Activated CD8-positive, alpha-beta T cell treated with anti-CD3 and anti-CD28 coated beads for 36 hours (primary cell): ENCODE data around the gene NADK2. TPM values are rescaled to one million over a fixed set of nuclear protein-coding genes. Genes with fewer than 3 reads are reported as not detected.

ENCODE experiments used
- ATAC-seq: fragments of 200-7000 bp; cut with Tn5 transposase; one replicate; pipeline ENCODE4 v1.10.0; 2021; ENCODE audit warnings: mild to moderate bottlenecking, moderate library complexity
- CTCF ChIA-PET: fragments of 350-600 bp; sonication (Branson Sonifier 250); formaldehyde crosslinking; loops from one replicate; lab custom pipeline; 2021; ENCODE audit warnings: antibody characterized with exemption; lab: Charles Lee
- POLR2A ChIA-PET: fragments of 350-600 bp; sonication (Branson Sonifier 250); formaldehyde crosslinking; loops from one replicate; lab custom pipeline; 2021; ENCODE audit warnings: antibody characterized with exemption; lab: Charles Lee
- DNase-seq: peaks from one replicate; pipeline ENCODE4 v3.0.0-alpha.2; 2020
- H3K27ac Mint-ChIP-seq: one replicate; pipeline ENCODE4 v1.8.0; 2021; ENCODE audit warnings: mild to moderate bottlenecking, mixed read lengths
- H3K27me3 Mint-ChIP-seq: one replicate; pipeline ENCODE4 v1.8.0; 2021; ENCODE audit warnings: mixed read lengths
- H3K36me3 Mint-ChIP-seq: one replicate; pipeline ENCODE4 v1.8.0; 2021; ENCODE audit warnings: low read depth, mixed read lengths
- H3K4me1 Mint-ChIP-seq: one replicate; pipeline ENCODE4 v1.8.0; 2021; ENCODE audit warnings: low read depth, mixed read lengths
- H3K4me3 Mint-ChIP-seq: one replicate; pipeline ENCODE4 v1.8.0; 2021; ENCODE audit warnings: mild to moderate bottlenecking, moderate library complexity, mixed read lengths
- H3K9me3 Mint-ChIP-seq: one replicate; pipeline ENCODE4 v1.8.0; 2021; ENCODE audit warnings: mixed read lengths
- CTCF ChIP-seq: fragments of 200-600 bp; IDR thresholded peaks from one replicate; pipeline ENCODE4 v1.8.0; 2022; ENCODE audit warnings: antibody characterized with exemption, mild to moderate bottlenecking
- intact Hi-C: fragments of 100-400 bp; cut with micrococcal nuclease; formaldehyde crosslinking; loops from one replicate; pipeline ENCODE4 v1.10.0; 2022
- total RNA-seq, 2 experiments: library from RNA; stranded (reverse); gene quantifications; one replicate each; pipeline ENCODE4 v1.2.3, GENCODE V29; 2021

The NADK2 gene
- total RNA-seq, 2 experiments from 2014 or later: 22.7 to 25.2 TPM

- Mint-ChIP-seq H3K4me3 (no peak overlapping the region), H3K27ac (no peak overlapping the region)
Observed at GRCh38 chr5:36279054-36279698, 37.5 kb upstream of the NADK2 start.

GRCh38 chr5:36277521-36278176 is 35.9 kb upstream of the NADK2 start:
- POLR2A ChIA-PET: no interaction called here
- ATAC-seq: no peak
- no peak overlapping the region for H3K27ac Mint-ChIP-seq
- TF ChIP-seq CTCF: no peak
- H3K4me1 Mint-ChIP-seq: peaks cover 3% of the 10 kb centered on the region
- intact Hi-C loops: no loop called here
- peaks cover 5% of the 10 kb centered on the region for H3K27me3 Mint-ChIP-seq
- CTCF ChIA-PET: interaction anchor here (1.1 to 2.5 kb wide), 6 partner anchors 10 to 199 kb away, joined by 3 to 8 read pairs (median 3); partner anchors contain the start of gene NADK2
- no peaks in the 10 kb centered on the region for H3K9me3 Mint-ChIP-seq
- DNase-seq: no peak
- no peaks in the 10 kb centered on the region for H3K36me3 Mint-ChIP-seq
- H3K4me3 Mint-ChIP-seq: no peak overlapping the region

More at GRCh38 chr5:36279054-36279698, 37.5 kb upstream of the NADK2 start:
- CTCF ChIA-PET: no interaction called here
- intact Hi-C loops: no loop called here
- POLR2A ChIA-PET: no interaction called here
- DNase-seq: no peak
- H3K36me3 Mint-ChIP-seq: no peaks in the 10 kb centered on the region
- no peak for TF ChIP-seq CTCF
- H3K9me3 Mint-ChIP-seq: no peaks in the 10 kb centered on the region
- H3K4me1 Mint-ChIP-seq: peaks cover 3% of the 10 kb centered on the region
- ATAC-seq: no peak
- peaks cover 8% of the 10 kb centered on the region for H3K27me3 Mint-ChIP-seq

GRCh38 chr5:36276864-36277263 is 35.1 kb upstream of the NADK2 start:
- Mint-ChIP-seq H3K27ac (no peak overlapping the region), H3K4me3 (no peak overlapping the region), H3K36me3 (no peaks in the 10 kb centered on the region), H3K4me1 (peaks cover 3% of the 10 kb centered on the region), H3K27me3 (peaks cover 5% of the 10 kb centered on the region), H3K9me3 (no peaks in the 10 kb centered on the region)
- DNase-seq (no peak), ATAC-seq (no peak)
- no peak for TF ChIP-seq CTCF
- POLR2A ChIA-PET: no interaction called here
- intact Hi-C loops: no loop called here
- CTCF ChIA-PET: interaction anchor here (1.0 to 2.5 kb wide), 5 partner anchors 11 to 198 kb away, joined by 3 to 8 read pairs (median 3); partner anchors contain the start of gene NADK2

- H3K36me3 Mint-ChIP-seq: no peaks in the 10 kb centered on the region
- H3K27ac Mint-ChIP-seq: no peak overlapping the region
- intact Hi-C loops: no loop called here
- CTCF ChIA-PET: interaction anchor here (1.0 to 1.8 kb wide), 2 partner anchors 8 to 422 kb away, joined by 4 to 5 read pairs; no protein-coding TSS in a partner anchor
- ATAC-seq: no peak
- no peaks in the 10 kb centered on the region for H3K9me3 Mint-ChIP-seq
- no peak for TF ChIP-seq CTCF
- DNase-seq: no peak
- POLR2A ChIA-PET: no interaction called here
- H3K4me1 Mint-ChIP-seq: peaks cover 3% of the 10 kb centered on the region
- peaks cover 8% of the 10 kb centered on the region for H3K27me3 Mint-ChIP-seq
- no peak overlapping the region for H3K4me3 Mint-ChIP-seq
Observed at GRCh38 chr5:36273809-36274526, 32.2 kb upstream of the NADK2 start.
